Activated T-cell treated with anti-CD3 and anti-CD28 coated beads for 48 hours (primary cell): Measurements from ENCODE around the gene LCMT2.

Experiments
- DNase-seq: peaks from one replicate; pipeline ENCODE4 v3.0.0-alpha.2; 2020; ENCODE audit warnings: low read depth

Gene LCMT2

GRCh38 chr15:43329960-43330779 is at the start of gene LCMT2:
TSS of gene LCMT2 (minus strand) at chr15:43330573. CDS start at chr15:43330489, 84 bp downstream.
- DNase-seq = peak; percentile 84

- DNase-seq = no peak
These were observed 48.2 kb upstream of the LCMT2 start for GRCh38 chr15:43378601-43379000.

GRCh38 chr15:43376017-43376705 is 45.8 kb upstream of the LCMT2 start:
- DNase-seq = peak; percentile 12

GRCh38 chr15:43370975-43371974 is 40.9 kb upstream of the LCMT2 start, which contains the start of the genes TUBGCP4 and ZSCAN29:
TSS of gene TUBGCP4 (plus strand) at chr15:43371101. CDS start at chr15:43371355, 254 bp downstream.
TSS of gene ZSCAN29 (minus strand) at chr15:43371043. CDS start at chr15:43369913, 1,130 bp downstream.
- DNase-seq = peak; percentile 83

- DNase-seq = no peak
These were observed 40.1 kb upstream of the LCMT2 start for GRCh38 chr15:43370310-43370974.

- DNase-seq = no peak
These were observed 31.0 kb upstream of the LCMT2 start for GRCh38 chr15:43361313-43361903.

- no peak for DNase-seq
These were observed 30.4 kb upstream of the LCMT2 start for GRCh38 chr15:43360821-43361220.

- no peak for DNase-seq
These were observed 22.5 kb upstream of the LCMT2 start for GRCh38 chr15:43352693-43353382.

GRCh38 chr15:43347114-43347513 is 16.7 kb upstream of the LCMT2 start:
- DNase-seq = no peak

- no peak for DNase-seq
These were observed 15.9 kb upstream of the LCMT2 start for GRCh38 chr15:43346305-43346704.

- DNase-seq = no peak
These were observed 361 bp upstream of the LCMT2 start for GRCh38 chr15:43330780-43331087.

GRCh38 chr15:43329217-43329959 is 985 bp downstream of the LCMT2 start:
- DNase-seq = no peak

- no peak for DNase-seq
These were observed 5.2 kb downstream of the LCMT2 start for GRCh38 chr15:43325039-43325684.

- DNase-seq = no peak
These were observed 11.2 kb downstream of the LCMT2 start for GRCh38 chr15:43318990-43319771.

- DNase-seq = no peak
These were observed 12.7 kb downstream of the LCMT2 start for GRCh38 chr15:43317566-43318184.

- no peak for DNase-seq
These were observed 13.4 kb downstream of the LCMT2 start for GRCh38 chr15:43316971-43317346.

GRCh38 chr15:43316016-43316970 is 14.1 kb downstream of the LCMT2 start:
- DNase-seq = no peak
